ENCODE measurements around the gene YWHAH. TPM values are rescaled to one million over a fixed set of nuclear protein-coding genes. Genes with fewer than 3 reads are reported as not detected.
"Not testable (repeated sequence)": the region's sequence is repeated elsewhere in the genome, so short reads cannot be mapped to it uniquely, and the experiment has no call there.

YWHAH gene
- total RNA-seq, 1 donor from 2014 or later: 67.2 TPM

- Histone ChIP-seq H3K4me1 (peaks cover 20% of the 10 kb centered on the region), H3K4me3 (no peak overlapping the region), H3K9me3 (replicated peaks) (no peaks in the 10 kb centered on the region), H3K36me3 (no peaks in the 10 kb centered on the region), H3K27me3 (ENCODE audit: low read depth) (no peaks in the 10 kb centered on the region), H3K27ac (replicated peaks) (no peak overlapping the region)
- TF ChIP-seq, protein P1, sequence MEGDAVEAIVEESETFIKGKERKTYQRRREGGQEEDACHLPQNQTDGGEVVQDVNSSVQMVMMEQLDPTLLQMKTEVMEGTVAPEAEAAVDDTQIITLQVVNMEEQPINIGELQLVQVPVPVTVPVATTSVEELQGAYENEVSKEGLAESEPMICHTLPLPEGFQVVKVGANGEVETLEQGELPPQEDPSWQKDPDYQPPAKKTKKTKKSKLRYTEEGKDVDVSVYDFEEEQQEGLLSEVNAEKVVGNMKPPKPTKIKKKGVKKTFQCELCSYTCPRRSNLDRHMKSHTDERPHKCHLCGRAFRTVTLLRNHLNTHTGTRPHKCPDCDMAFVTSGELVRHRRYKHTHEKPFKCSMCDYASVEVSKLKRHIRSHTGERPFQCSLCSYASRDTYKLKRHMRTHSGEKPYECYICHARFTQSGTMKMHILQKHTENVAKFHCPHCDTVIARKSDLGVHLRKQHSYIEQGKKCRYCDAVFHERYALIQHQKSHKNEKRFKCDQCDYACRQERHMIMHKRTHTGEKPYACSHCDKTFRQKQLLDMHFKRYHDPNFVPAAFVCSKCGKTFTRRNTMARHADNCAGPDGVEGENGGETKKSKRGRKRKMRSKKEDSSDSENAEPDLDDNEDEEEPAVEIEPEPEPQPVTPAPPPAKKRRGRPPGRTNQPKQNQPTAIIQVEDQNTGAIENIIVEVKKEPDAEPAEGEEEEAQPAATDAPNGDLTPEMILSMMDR (IDR thresholded peaks at IDR 0.05; ENCODE audit: borderline replicate concordance): no peak
- intact Hi-C loops (cut with micrococcal nuclease): loop anchor here (10.0 kb wide), 1 partner anchor 291 kb away; no protein-coding TSS in a partner anchor
- peak; percentile 46 for DNase-seq
Observed at GRCh38 chr22:31973739-31974138, 29.4 kb downstream of the YWHAH start.

DNA sequence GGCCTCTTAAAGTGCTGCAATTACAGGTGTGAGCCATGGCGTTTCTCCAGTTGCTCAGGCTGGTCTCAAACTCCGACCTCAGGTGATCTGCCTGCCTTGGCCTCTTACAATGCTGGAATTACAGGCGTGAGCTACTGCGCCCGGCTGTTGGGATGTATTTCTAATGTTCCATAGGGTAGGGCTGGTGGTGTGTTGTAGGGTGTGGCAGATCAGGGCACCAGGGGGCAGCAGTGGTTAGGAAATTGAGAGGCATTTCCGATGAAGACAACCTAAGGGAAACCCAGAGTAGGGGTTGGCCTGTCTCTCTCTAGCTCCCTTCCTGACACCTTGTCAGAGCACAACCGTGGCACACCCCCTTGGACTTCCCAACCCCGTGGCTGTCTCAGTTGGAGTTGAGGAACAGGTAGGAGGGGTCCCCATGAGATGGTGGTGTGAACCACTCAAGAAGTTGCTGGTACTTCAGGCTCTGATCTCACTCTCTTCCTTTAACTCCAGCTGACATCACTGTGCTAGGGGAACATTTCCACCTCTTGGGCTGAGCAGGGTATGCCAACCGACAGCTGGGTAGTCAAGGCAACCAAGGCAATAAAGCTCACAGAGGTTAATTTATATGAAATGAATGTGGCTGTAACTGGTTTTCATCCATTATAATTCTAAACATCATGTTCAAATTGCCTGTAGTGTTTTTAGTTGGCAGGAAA, 33.0 kb downstream of the YWHAH start:
- Histone ChIP-seq H3K4me3 (no peak overlapping the region), H3K36me3 (no peaks in the 10 kb centered on the region), H3K27me3 (ENCODE audit: low read depth) (no peaks in the 10 kb centered on the region), H3K4me1 (peaks cover 9% of the 10 kb centered on the region), H3K27ac (replicated peaks) (no peak overlapping the region), H3K9me3 (replicated peaks) (no peaks in the 10 kb centered on the region)
- intact Hi-C loops (cut with micrococcal nuclease): loop anchor here (10.0 kb wide), 1 partner anchor 288 kb away; no protein-coding TSS in a partner anchor
- TF ChIP-seq, protein P1 (IDR thresholded peaks at IDR 0.05; ENCODE audit: borderline replicate concordance): peak; percentile 74
- DNase-seq: peak; percentile 64

DNA sequence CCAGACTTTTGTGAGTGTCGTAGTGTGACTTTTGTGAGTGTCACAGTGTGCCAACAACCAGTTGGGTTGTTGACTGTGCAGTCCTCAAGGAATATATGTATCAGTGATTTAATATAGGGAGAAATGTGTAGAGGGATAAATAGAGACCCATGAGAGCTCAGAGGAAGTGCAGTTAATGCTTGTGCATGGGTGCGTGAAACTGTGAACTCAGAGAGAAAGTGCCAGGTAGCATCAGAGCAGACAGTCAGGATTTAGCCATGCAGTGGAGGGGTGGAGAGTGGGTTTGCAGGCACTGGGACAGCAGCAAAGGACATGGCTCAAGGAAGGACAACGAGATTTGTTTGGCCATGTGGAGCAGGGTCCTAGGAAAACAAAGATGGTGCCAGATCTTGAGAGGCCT, 33.6 kb downstream of the YWHAH start:
- no peaks in the 10 kb centered on the region for H3K36me3 ChIP-seq
- peaks cover 9% of the 10 kb centered on the region for H3K4me1 ChIP-seq
- no peak for DNase-seq
- H3K4me3 ChIP-seq: no peak overlapping the region
- no peaks in the 10 kb centered on the region for H3K27me3 ChIP-seq (ENCODE audit: low read depth)
- H3K27ac ChIP-seq (replicated peaks): no peak overlapping the region
- no peaks in the 10 kb centered on the region for H3K9me3 ChIP-seq (replicated peaks)
- TF ChIP-seq, protein P1 (IDR thresholded peaks at IDR 0.05; ENCODE audit: borderline replicate concordance): no peak
- intact Hi-C loops (cut with micrococcal nuclease): loop anchor here (10.0 kb wide), 1 partner anchor 287 kb away; no protein-coding TSS in a partner anchor

DNA sequence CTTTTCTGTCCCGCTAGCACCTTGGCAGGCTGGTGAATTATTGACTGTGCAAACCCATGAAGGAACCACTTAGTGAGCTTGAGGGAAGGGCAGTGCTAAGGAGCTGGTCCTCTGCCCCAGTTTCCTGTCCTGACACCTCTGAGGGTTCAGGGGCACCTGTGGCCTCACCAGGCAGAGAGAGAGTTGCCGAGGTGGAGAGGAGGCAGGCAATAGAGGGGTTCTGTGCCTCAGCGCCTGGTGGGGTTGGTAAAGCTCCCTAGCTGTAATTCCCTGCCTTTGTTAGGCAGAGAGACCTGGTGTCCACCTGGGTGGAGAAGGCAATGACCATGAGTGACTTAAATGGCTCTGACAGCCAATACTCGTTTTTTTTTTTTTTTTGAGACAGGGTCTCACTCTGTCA, 36.3 kb downstream of the YWHAH start:
- H3K4me3 ChIP-seq: no peak overlapping the region
- no peaks in the 10 kb centered on the region for H3K4me1 ChIP-seq
- intact Hi-C loops (cut with micrococcal nuclease): no loop called here
- DNase-seq: no peak
- H3K36me3 ChIP-seq: no peaks in the 10 kb centered on the region
- TF ChIP-seq, protein P1 (IDR thresholded peaks at IDR 0.05; ENCODE audit: borderline replicate concordance): no peak
- H3K9me3 ChIP-seq (replicated peaks): no peaks in the 10 kb centered on the region
- H3K27ac ChIP-seq (replicated peaks): no peak overlapping the region
- H3K27me3 ChIP-seq (ENCODE audit: low read depth): no peaks in the 10 kb centered on the region

DNA sequence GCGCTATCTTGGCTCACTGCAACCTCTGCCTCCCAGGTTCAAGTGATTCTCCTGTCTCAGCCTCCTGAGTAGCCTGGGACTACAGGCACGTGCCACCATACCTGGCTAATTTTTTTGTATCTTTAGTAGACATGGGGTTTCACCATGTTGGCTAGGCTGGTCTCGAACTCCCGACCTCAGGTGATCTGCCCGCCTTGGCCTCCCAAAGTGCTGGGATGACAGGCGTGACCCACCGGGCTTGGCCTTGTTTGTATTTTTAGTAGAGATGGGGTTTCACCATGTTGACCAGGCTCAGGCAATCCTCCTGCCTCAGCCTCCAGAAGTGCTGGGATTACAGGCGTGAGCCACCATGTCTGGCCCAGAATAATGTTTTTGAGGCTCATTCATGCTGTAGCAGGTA, 37.6 kb downstream of the YWHAH start:
- intact Hi-C loops (cut with micrococcal nuclease); H3K4me3 ChIP-seq; H3K36me3 ChIP-seq; H3K27me3 ChIP-seq (ENCODE audit: low read depth); H3K9me3 ChIP-seq (replicated peaks); H3K27ac ChIP-seq (replicated peaks); H3K4me1 ChIP-seq; DNase-seq: not testable (repeated sequence)

- H3K27ac ChIP-seq (replicated peaks): no peak overlapping the region
- no peaks in the 10 kb centered on the region for H3K9me3 ChIP-seq (replicated peaks)
- no peaks in the 10 kb centered on the region for H3K4me1 ChIP-seq
- H3K4me3 ChIP-seq: no peak overlapping the region
- H3K36me3 ChIP-seq: no peaks in the 10 kb centered on the region
- DNase-seq: no peak
- TF ChIP-seq, protein P1 (IDR thresholded peaks at IDR 0.05; ENCODE audit: borderline replicate concordance): no peak
- H3K27me3 ChIP-seq (ENCODE audit: low read depth): peaks cover 12% of the 10 kb centered on the region
- intact Hi-C loops (cut with micrococcal nuclease): no loop called here
Observed at GRCh38 chr22:31983911-31984656, 39.7 kb downstream of the YWHAH start.
